Measurements from ENCODE around the gene PTGR3.

Gene PTGR3

GRCh38 chr18:75238100-75238499 lies 29.2 kb upstream of the PTGR3 start:
- DNase-seq (ENCODE audit: insufficient read length, low spot score) (no peak), FAIRE-seq (no peak)

DNA sequence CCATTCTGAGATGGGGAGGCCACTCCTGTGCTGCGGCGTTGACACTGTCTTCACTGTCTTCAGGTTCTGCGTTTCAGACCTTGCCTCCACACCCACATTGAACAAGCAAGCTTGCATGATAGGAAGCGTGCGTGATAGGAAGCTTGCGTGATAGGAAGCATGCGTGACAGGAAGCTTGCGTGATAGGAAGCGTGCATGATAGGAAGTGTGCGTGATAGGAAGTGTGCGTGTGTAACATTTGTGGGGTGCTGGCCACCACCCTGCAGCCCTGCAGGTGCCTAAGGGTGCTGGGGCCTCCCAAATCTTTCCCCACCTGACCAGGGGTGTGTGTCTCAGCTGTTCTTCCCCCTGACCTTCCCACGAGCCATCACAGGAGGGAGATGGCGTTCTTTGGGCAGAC lies 27.0 kb upstream of the PTGR3 start:
- FAIRE-seq (no peak), DNase-seq (ENCODE audit: insufficient read length, low spot score) (no peak)

DNA sequence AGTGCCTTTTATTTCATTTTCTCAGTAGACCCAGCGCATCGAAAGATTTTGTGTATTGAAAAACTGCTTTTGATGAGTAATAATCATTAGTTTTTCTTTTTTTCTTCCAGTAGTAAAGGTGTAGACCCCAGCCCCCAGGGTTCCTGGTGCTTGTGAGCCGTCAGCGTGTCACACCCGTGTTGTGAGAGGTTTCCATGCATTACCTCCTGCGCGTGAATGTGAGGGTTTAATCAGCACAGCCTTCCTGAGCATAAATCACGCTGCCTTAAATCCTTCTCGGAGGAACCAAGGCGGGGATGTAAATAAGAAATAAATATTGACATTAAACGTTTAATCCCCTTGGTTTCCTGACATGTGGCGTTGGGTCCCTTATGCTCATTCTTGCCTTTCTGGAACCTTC lies 26.0 kb upstream of the PTGR3 start:
- DNase-seq (ENCODE audit: insufficient read length, low spot score) (no peak), FAIRE-seq (no peak)

GRCh38 chr18:75231053-75231406 lies 22.1 kb upstream of the PTGR3 start:
- DNase-seq (ENCODE audit: insufficient read length, low spot score) (no peak), FAIRE-seq (no peak)

DNA sequence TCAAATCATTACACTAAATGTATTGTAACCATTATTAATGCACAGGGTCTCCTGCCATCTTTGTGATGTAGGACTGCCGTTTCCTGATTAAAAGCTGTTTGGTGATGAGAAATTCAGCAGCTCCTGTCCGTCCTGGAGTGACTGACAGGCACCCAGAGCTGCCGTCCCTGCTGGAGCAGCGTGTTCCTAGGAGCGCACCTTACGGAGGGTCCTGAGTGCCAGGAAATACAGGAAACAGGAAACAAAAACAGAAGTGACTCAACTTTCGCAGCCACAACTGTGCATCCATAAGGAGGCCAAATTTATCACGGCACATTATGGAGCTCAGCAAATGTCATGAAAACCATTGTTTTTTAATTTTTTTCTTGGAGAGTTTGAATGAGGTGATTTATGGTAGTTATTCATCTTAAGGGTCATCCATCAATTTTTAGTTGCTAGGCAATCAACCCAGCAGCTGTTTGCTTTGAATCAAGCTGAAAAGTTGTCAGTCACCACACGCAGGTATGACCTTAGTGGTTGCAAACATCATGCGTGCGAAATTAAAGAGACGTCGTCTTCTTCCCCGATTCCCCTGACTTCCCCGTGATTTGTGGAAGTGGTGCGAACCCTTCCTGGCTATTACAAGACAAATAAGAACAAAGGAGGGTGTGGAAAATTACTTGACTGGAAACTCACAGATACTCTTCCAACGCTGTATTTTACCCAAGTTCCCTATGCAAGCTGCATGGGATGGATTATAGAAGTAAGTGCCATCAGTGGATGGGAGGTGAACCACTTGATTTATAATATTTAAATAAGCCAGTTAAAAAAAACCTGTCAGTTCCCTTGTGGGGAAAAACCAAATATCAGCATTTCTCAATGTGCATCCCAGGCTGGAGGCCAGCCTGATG lies 21.5 kb upstream of the PTGR3 start:
- FAIRE-seq, result no peak

GRCh38 chr18:75229437-75229836 lies 20.5 kb upstream of the PTGR3 start:
- DNase-seq (ENCODE audit: insufficient read length, low spot score) (no peak), FAIRE-seq (no peak)

More for the DNA sequence above, 21.5 kb upstream of the PTGR3 start:
- no peak for DNase-seq (ENCODE audit: insufficient read length, low spot score)

DNA sequence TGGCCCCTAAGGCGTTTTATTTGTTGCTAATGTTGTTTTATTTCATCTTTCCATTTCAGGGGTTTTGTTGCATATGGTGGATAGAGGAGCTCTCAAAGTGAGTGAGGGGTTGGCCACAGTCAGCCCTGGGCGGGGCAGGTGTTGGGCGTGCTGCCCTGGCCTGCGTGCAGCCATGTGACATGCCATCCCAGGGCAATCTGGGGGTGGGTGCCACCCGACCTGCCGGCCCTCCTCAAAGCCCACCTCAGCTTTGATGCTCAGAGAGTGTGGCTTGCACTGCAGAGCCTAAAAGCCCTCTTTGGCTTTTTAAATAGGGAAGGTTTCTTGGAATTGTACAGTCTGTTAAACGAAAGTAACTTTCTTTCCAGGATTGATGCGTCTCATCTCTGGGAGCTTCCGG lies 20.0 kb upstream of the PTGR3 start:
- no peak for DNase-seq (ENCODE audit: insufficient read length, low spot score)
- FAIRE-seq, result no peak

DNA sequence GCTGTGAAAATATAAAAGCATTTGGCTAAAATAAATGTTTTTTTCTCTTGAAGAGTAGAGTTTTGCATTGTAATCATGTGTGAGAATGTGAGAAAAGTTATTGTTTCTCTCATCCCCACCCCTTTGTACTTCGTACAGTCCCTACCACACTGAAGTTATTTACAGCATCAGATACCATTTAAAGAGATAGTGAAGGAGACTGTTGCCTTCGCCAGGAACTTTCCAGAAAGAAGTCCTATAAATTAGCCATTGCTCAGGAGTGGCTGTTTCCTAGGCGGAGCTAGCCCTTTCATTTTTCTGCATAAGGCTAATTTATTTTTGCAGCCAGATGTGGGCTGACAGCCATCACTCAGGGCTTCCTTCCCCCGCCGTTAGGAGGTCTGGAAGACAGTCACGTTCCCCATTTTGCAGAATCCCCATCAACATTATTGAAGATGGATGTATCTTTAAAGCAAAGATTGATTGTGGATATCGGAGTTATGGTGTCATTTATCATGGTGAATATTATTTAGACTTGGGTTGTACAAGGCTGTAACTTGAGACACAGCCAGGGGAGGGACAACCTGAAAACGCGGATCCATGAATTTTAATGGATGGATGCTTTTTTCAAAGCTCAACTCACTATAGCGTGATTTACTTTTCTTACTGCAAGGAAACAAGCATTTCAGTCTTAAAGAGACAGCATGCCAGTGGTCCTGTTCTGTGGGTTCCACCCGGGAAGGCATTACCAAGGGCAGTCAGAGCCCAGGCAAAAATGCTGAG lies 18.8 kb upstream of the PTGR3 start:
- FAIRE-seq (no peak), DNase-seq (ENCODE audit: insufficient read length, low spot score) (no peak)

GRCh38 chr18:75226956-75227316 lies 18.0 kb upstream of the PTGR3 start:
- no peak for FAIRE-seq

DNA sequence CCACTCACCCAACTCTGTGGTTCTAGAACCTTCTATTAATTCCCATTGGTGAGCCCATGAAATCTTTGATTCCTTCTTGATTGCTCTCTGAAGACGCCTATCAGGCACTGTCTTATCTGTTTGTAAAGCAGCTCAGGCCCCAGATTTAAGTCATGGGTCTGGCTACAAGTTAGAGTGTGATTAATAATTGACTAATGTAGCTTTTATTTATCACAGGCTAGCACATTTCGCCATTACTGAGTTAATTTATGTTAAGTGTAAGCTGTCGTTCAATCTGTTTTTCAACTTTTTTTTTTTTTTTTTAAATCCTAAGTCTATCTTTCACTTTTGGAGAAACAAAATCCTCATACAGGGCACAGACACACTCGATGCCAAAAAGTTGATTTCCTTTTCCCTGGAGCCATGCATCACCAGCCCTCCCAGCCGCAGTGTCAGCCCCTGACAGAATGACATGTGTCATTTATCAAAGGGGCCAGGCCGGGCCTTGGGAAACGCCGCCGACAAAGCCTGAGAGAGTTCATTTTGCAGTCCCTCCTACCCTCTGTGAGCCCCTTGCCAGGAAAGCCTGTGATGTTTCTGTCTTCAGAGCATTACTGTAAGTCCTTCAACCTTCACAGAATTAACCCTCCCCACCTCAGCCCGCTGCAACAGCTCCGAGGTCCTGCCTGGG lies 17.5 kb upstream of the PTGR3 start:
- FAIRE-seq, result no peak
- DNase-seq (ENCODE audit: insufficient read length, low spot score), result no peak

More at GRCh38 chr18:75226956-75227316, 18.0 kb upstream of the PTGR3 start:
- DNase-seq (ENCODE audit: insufficient read length, low spot score), result no peak

DNA sequence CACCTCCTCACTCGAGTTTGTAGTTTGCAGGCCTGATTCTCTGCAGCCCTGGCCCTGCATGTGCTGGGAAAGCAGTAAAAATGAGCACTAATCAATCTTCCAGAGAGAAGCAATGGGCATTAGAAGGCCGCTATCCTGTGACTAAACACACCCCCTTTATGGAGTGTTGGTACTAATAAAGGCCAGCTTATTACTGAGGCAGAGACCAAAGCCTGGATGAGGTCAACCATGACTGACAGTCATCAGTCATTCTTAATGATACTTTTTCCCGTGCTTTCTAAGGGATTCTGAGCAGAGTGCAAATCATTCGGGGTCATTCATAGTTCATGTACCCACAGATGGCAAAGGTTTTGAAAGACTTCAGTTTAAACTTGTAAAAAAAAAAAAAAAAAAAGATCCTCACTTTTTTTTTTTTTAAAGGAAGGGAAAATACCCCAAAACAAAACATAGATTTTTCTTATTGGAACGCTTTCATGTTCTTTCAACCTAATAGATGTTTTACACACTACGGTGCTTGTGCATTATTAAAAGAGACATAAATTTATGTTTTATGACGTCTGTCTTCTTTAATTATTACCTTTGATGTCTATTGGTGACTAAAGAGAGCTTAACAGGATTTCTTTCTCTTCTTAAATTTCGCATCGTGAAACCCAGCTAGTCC lies 14.9 kb upstream of the PTGR3 start:
- DNase-seq (ENCODE audit: insufficient read length, low spot score) (no peak), FAIRE-seq (no peak)

DNA sequence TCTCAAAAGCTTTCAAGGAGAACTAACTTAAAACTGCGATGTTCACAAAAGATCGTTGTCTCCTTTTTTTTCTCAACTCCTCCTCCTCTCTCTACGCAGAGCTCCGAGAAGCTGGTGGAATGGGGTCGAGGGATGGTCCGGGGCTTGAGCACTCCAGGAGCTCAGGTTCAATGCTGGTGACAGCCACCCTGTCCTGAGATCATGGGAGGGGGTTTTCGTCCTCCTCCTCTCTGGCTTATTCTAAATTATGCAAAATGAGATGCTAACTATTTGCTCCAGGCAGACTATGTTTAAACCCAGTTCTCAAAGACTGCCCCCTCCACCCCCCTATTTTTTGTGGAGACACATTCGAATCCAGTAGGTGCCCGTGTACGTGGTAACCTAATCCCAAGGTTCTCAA lies 13.5 kb upstream of the PTGR3 start:
- FAIRE-seq (no peak), DNase-seq (ENCODE audit: insufficient read length, low spot score) (no peak)

DNA sequence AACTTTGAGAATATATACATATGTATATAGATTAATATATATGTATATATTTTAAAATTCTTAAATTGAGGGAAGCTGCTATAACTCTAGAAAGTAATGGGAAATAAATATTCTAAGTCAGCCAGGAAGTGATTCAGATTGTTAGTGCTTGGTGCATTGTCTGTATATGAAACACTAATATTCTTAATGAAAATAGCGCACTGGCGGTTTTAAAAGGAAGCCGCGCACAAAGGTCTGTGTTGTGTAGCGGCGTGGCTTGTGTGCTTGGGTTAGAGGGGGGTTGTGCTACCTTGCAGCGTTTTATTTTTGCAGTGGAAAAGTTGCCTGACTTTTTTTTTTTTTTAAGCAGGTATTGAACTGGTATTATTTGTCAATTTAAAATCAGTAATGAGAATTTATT lies 13.0 kb upstream of the PTGR3 start:
- DNase-seq (ENCODE audit: insufficient read length, low spot score) (no peak), FAIRE-seq (no peak)

DNA sequence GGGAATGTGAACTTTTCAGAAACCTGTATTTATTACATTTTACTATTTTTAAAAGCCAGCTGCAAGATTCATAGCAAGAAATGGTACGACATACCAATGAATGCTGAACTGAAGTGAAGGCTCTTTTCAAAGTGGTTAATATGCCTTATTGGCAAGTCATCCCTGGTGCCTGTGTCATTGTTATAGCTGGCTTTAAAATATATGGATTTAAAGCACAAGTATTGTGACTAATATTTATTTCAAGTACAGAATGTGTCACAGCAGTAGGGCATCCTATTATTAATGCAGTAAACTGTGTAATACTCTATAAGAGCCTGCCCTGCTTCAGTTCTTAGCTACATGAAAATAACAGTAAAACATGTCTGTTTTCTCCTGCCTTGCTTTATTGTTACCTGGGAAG lies 12.5 kb upstream of the PTGR3 start:
- no peak for DNase-seq (ENCODE audit: insufficient read length, low spot score)
- FAIRE-seq, result no peak

GRCh38 chr18:75220551-75221355 lies 11.8 kb upstream of the PTGR3 start:
- DNase-seq (ENCODE audit: insufficient read length, low spot score) (no peak), FAIRE-seq (no peak)

- DNase-seq (ENCODE audit: insufficient read length, low spot score) (no peak), FAIRE-seq (no peak)
These were observed 10.9 kb upstream of the PTGR3 start for GRCh38 chr18:75219745-75220375.

- no peak for FAIRE-seq
These were observed 9.4 kb upstream of the PTGR3 start for GRCh38 chr18:75218065-75218923.

GRCh38 chr18:75216911-75217689 lies 8.2 kb upstream of the PTGR3 start:
- DNase-seq (ENCODE audit: insufficient read length, low spot score) (no peak), FAIRE-seq (no peak)

More at GRCh38 chr18:75218065-75218923, 9.4 kb upstream of the PTGR3 start:
- no peak for DNase-seq (ENCODE audit: insufficient read length, low spot score)

Measured in GM19239 (cell line).